Fibroblast of peridontal ligament (primary cell): Measurements from ENCODE around the gene RPRD1A.
A peak's percentile ranks its signal among the peaks of the same experiment; 100 is the strongest.
"Not testable (repeated sequence)": the region's sequence is repeated elsewhere in the genome, so short reads cannot be mapped to it uniquely, and the experiment has no call there.

ENCODE experiments used
- DNase-seq: peaks from one replicate; pipeline ENCODE4 v3.0.0-alpha.2; 2010; ENCODE audit errors: extremely low read depth

The RPRD1A gene

GRCh38 chr18:36031903-36032302, 35.5 kb downstream of the RPRD1A start:
- DNase-seq: no peak

- DNase-seq: no peak
Observed at GRCh38 chr18:36031407-36031806, 36.0 kb downstream of the RPRD1A start.

GRCh38 chr18:36028859-36029258, 38.5 kb downstream of the RPRD1A start:
- DNase-seq: no peak

- DNase-seq: no peak
Observed at GRCh38 chr18:36025025-36025424, 42.3 kb downstream of the RPRD1A start.

GRCh38 chr18:36024241-36024640, 43.1 kb downstream of the RPRD1A start:
- not testable (repeated sequence) for DNase-seq

GRCh38 chr18:36023336-36023735, 44.0 kb downstream of the RPRD1A start:
- DNase-seq: no peak

- no peak for DNase-seq
Observed at GRCh38 chr18:36020174-36020711, 47.1 kb downstream of the RPRD1A start.

GRCh38 chr18:36017232-36017631, 50.1 kb downstream of the RPRD1A start:
- peak; percentile 33 for DNase-seq

GRCh38 chr18:36015629-36016028, 51.7 kb downstream of the RPRD1A start:
- DNase-seq: no peak

GRCh38 chr18:36012891-36013290, 54.5 kb downstream of the RPRD1A start:
- DNase-seq: peak; percentile 42

- DNase-seq: no peak
Observed at GRCh38 chr18:36009214-36009613, 58.1 kb downstream of the RPRD1A start.

- DNase-seq: no peak
Observed at GRCh38 chr18:36006997-36007396, 60.4 kb downstream of the RPRD1A start.

GRCh38 chr18:35999925-36000324, 67.4 kb downstream of the RPRD1A start:
- no peak for DNase-seq

GRCh38 chr18:35998967-35999366, 68.4 kb downstream of the RPRD1A start:
- no peak for DNase-seq

- DNase-seq: no peak
Observed at GRCh38 chr18:35993013-35993412, 74.3 kb downstream of the RPRD1A start.

- DNase-seq: no peak
Observed at GRCh38 chr18:35991696-35992095, 75.7 kb downstream of the RPRD1A start.

GRCh38 chr18:35983818-35984217, 83.5 kb downstream of the RPRD1A start:
- peak; percentile 73 for DNase-seq

- no peak for DNase-seq
Observed at GRCh38 chr18:35983147-35983546, 84.2 kb downstream of the RPRD1A start.

- peak; percentile 80 for DNase-seq
Observed at GRCh38 chr18:35982409-35983114, 84.8 kb downstream of the RPRD1A start.

- DNase-seq: no peak
Observed at GRCh38 chr18:35979112-35979511, 88.2 kb downstream of the RPRD1A start.

- no peak for DNase-seq
Observed at GRCh38 chr18:35974181-35974580, 93.2 kb downstream of the RPRD1A start.

- DNase-seq: no peak
Observed at GRCh38 chr18:35973650-35974049, 93.7 kb downstream of the RPRD1A start.

- DNase-seq: peak; percentile 96
Observed at GRCh38 chr18:35972197-35973000, 95.0 kb downstream of the RPRD1A start, which contains the start of gene RMP24. RMP24 (plus strand) TSS chr18:35972679.
